ENCODE results near the gene SV2B. TPM values are rescaled to one million over a fixed set of nuclear protein-coding genes. Genes with fewer than 3 reads are reported as not detected.

SV2B gene
- total and polyA plus RNA-seq, 8 donors = 0.06 to 1.7 (median 0.23) TPM; not detected in 3

GRCh38 chr15:91227766-91228165, 127.7 kb downstream of the SV2B start:
- no peaks in the 10 kb centered on the region for H3K4me1 ChIP-seq
- H3K27ac ChIP-seq = no peak overlapping the region
- intact Hi-C loops (cut with DNase I; ENCODE audit: low total_unique reads) = no loop called here
- peaks cover 0 to 38% (median 8%) of the 10 kb centered on the region in 3 donors for H3K27me3 ChIP-seq
- no peak overlapping the region for H3K4me3 ChIP-seq
- WGBS, 5 donors = 37 to 50% (median 47%) methylated on average over 5 of the region's 5 CpGs
- DNase-seq = no peak
- no peak for TF ChIP-seq EP300 (IDR thresholded peaks at IDR 0.05)
- TF ChIP-seq, protein P1, sequence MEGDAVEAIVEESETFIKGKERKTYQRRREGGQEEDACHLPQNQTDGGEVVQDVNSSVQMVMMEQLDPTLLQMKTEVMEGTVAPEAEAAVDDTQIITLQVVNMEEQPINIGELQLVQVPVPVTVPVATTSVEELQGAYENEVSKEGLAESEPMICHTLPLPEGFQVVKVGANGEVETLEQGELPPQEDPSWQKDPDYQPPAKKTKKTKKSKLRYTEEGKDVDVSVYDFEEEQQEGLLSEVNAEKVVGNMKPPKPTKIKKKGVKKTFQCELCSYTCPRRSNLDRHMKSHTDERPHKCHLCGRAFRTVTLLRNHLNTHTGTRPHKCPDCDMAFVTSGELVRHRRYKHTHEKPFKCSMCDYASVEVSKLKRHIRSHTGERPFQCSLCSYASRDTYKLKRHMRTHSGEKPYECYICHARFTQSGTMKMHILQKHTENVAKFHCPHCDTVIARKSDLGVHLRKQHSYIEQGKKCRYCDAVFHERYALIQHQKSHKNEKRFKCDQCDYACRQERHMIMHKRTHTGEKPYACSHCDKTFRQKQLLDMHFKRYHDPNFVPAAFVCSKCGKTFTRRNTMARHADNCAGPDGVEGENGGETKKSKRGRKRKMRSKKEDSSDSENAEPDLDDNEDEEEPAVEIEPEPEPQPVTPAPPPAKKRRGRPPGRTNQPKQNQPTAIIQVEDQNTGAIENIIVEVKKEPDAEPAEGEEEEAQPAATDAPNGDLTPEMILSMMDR (IDR thresholded peaks at IDR 0.05) = no peak
- TF ChIP-seq POLR2AphosphoS5 (IDR thresholded peaks at IDR 0.05) = no peak
- TF ChIP-seq POLR2A (IDR thresholded peaks at IDR 0.05) = no peak
- H3K9me3 ChIP-seq = no peaks in the 10 kb centered on the region
- no peaks in the 10 kb centered on the region for H3K36me3 ChIP-seq

DNA sequence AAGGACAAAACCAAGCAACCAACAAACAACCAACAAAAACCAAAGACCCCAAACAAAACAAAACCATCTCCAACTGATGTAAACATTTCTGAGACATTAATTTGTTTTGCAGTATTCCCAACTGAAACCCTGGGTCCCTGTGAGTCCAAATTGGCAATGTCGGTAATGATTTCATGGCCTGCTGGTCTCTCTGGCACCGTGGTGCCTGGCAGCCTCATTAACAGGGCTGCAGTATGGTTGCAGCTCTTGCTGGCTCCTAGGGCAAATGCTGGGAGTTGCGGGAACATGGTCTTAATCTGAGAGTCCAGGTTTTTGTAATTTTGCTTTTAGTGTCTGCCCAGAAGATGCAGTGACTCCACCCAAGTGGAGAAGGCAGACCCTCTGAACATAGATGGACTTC, 128.3 kb downstream of the SV2B start:
- no peaks in the 10 kb centered on the region for H3K36me3 ChIP-seq
- H3K4me3 ChIP-seq = no peak overlapping the region
- DNase-seq = no peak
- peaks cover 0 to 38% (median 8%) of the 10 kb centered on the region in 3 donors for H3K27me3 ChIP-seq
- H3K9me3 ChIP-seq = no peaks in the 10 kb centered on the region
- no peaks in the 10 kb centered on the region for H3K4me1 ChIP-seq
- intact Hi-C loops (cut with DNase I; ENCODE audit: low total_unique reads) = no loop called here
- H3K27ac ChIP-seq = no peak overlapping the region
- 75 to 87% (median 77%) methylated on average over 3 of the region's 3 CpGs for WGBS, 5 donors
- TF ChIP-seq POLR2A (IDR thresholded peaks at IDR 0.05) (no peak), EP300 (IDR thresholded peaks at IDR 0.05) (no peak), POLR2AphosphoS5 (IDR thresholded peaks at IDR 0.05) (no peak)
- TF ChIP-seq, protein P1 (IDR thresholded peaks at IDR 0.05) = no peak

DNA sequence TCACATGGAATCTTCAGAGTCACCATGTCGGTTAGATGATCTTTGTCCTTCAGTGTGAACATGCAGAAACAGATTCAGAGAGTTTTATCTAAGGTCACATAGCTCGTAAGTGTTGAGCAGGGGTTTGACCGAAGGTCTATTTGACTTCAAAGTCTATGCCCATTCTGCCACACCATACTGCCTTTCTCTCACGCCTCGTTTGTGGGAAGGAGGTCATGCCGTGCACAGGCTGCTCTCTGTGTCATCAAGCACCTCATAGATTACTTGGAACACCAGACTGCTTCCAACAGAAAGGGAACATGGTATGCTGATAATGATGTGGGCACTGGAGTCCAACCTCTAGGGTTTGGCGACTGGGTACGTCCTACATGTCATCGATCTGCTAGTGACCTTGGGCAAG, 128.8 kb downstream of the SV2B start:
- Histone ChIP-seq H3K9me3 (no peaks in the 10 kb centered on the region), H3K36me3 (no peaks in the 10 kb centered on the region), H3K4me1 (no peaks in the 10 kb centered on the region), H3K27me3 (peaks cover 0 to 34% (median 3%) of the 10 kb centered on the region in 3 donors), H3K4me3 (no peak overlapping the region), H3K27ac (no peak overlapping the region)
- no peak for DNase-seq
- intact Hi-C loops (cut with DNase I; ENCODE audit: low total_unique reads) = no loop called here
- no peak for TF ChIP-seq POLR2A (IDR thresholded peaks at IDR 0.05)
- TF ChIP-seq EP300 (IDR thresholded peaks at IDR 0.05) = no peak
- TF ChIP-seq, protein P1 (IDR thresholded peaks at IDR 0.05) = no peak
- no peak for TF ChIP-seq POLR2AphosphoS5 (IDR thresholded peaks at IDR 0.05)
- WGBS, 5 donors = 71 to 79% (median 78%) methylated on average over 9 of the region's 9 CpGs

DNA sequence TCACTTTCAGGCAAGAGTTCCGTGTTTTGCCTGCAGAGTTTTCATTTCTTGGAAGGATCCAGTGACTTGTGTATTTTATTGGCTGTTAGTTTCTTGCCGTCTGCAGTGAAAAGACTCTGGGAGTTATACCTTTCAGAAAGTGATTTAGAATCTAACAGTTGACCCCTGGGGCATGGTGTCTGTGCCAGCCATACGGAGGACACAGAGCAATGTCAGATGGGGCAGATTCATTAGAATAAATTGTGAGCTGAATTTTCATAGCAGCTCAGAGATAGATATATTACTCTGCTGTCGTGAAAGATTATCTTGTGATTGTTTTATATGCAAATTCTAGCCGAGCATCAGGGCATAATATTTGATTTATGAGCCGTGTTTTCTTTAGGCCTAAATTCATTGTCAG, 131.6 kb downstream of the SV2B start:
- 72 to 82% (median 74%) methylated on average over 6 of the region's 6 CpGs for WGBS, 5 donors
- intact Hi-C loops (cut with DNase I; ENCODE audit: low total_unique reads) = no loop called here

More for the DNA sequence above, 131.6 kb downstream of the SV2B start:
- H3K27ac ChIP-seq = no peak overlapping the region
- peaks cover 0 to 9% (median 0%) of the 10 kb centered on the region in 3 donors for H3K27me3 ChIP-seq
- TF ChIP-seq POLR2AphosphoS5 (IDR thresholded peaks at IDR 0.05) = no peak
- TF ChIP-seq, protein P1 (IDR thresholded peaks at IDR 0.05) = no peak
- no peak for TF ChIP-seq EP300 (IDR thresholded peaks at IDR 0.05)
- no peak for TF ChIP-seq POLR2A (IDR thresholded peaks at IDR 0.05)
- no peak for DNase-seq
- no peak overlapping the region for H3K4me3 ChIP-seq
- no peaks in the 10 kb centered on the region for H3K9me3 ChIP-seq
- H3K4me1 ChIP-seq = no peaks in the 10 kb centered on the region
- H3K36me3 ChIP-seq = no peaks in the 10 kb centered on the region

All from stomach (tissue), 9 donors.